PC-9 (cell line): Measurements from ENCODE around the gene TRIO.

Experiments
- EZH2 ChIP-seq: fragments of 200-600 bp; sonication (generic); IDR thresholded peaks from 2 replicates; pipeline ENCODE4 v1.8.0; 2017; ENCODE audit warnings: antibody characterized with exemption, low read depth
- TF ChIP-seq, protein P1 (sequence below): fragments of 200-600 bp; sonication (generic); conservative IDR thresholded peaks from 2 replicates; pipeline ENCODE4 v1.6.1; 2017; ENCODE audit warnings: mixed run types, antibody characterized with exemption, mild to moderate bottlenecking, moderate library complexity

- TF ChIP-seq, protein P1, sequence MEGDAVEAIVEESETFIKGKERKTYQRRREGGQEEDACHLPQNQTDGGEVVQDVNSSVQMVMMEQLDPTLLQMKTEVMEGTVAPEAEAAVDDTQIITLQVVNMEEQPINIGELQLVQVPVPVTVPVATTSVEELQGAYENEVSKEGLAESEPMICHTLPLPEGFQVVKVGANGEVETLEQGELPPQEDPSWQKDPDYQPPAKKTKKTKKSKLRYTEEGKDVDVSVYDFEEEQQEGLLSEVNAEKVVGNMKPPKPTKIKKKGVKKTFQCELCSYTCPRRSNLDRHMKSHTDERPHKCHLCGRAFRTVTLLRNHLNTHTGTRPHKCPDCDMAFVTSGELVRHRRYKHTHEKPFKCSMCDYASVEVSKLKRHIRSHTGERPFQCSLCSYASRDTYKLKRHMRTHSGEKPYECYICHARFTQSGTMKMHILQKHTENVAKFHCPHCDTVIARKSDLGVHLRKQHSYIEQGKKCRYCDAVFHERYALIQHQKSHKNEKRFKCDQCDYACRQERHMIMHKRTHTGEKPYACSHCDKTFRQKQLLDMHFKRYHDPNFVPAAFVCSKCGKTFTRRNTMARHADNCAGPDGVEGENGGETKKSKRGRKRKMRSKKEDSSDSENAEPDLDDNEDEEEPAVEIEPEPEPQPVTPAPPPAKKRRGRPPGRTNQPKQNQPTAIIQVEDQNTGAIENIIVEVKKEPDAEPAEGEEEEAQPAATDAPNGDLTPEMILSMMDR: no peak
- no peak for TF ChIP-seq EZH2
Measured at GRCh38 chr5:14292766-14293658, 149.9 kb downstream of the TRIO start.
